DND-41 (cell line): Measurements from ENCODE around the gene SPAG5.

Experiments used
- EZH2 ChIP-seq: IDR thresholded peaks from 3 replicates; pipeline ENCODE4 v1.6.1; 2012; ENCODE audit warnings: borderline replicate concordance, low read depth, mild to moderate bottlenecking, moderate library complexity, low read length, inconsistent platforms; ENCODE audit not compliant: severe bottlenecking
- TF ChIP-seq, protein P1 (sequence below): IDR thresholded peaks from 2 replicates; pipeline ENCODE4 v1.5.1; 2012; ENCODE audit warnings: borderline replicate concordance, low read length, moderate library complexity, mild to moderate bottlenecking; ENCODE audit not compliant: poor library complexity, severe bottlenecking; ENCODE audit errors: extremely low read depth

DNA sequence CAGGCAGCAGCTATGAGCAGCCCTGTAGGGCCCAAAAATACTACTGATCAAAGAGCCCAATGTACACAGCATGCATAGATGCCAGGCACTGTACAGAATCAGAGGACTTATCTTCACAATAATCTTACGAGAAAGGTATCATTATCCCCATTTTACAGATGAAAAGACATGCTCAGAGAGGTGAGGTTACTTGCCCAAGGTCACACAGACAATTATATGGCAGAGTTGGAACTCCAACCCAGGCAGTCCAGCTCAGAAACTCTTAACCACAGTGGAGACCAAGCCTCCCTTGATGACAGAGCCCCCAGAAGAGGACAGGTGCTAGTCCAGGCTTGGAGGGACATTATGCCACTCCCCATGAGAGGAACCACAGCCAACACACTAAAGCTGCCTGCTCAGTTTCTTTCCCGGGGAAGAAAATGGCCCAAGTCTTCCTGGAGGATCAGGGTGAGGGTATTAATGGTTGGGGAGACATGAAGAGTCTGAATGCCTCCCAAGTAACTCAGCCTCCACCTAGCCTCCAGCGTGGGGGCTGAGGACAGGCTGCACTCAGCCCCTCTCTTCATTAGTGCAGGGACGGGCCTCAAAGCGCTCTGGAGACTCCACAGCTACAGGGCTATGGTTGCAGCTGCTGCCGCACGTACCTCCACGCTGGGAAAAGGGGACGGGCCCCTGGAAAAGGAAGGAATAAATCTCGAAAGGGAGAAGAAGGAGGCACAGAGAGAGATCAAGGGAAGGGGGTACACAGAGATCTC is 47.2 kb downstream of the SPAG5 start:
- TF ChIP-seq, protein P1, sequence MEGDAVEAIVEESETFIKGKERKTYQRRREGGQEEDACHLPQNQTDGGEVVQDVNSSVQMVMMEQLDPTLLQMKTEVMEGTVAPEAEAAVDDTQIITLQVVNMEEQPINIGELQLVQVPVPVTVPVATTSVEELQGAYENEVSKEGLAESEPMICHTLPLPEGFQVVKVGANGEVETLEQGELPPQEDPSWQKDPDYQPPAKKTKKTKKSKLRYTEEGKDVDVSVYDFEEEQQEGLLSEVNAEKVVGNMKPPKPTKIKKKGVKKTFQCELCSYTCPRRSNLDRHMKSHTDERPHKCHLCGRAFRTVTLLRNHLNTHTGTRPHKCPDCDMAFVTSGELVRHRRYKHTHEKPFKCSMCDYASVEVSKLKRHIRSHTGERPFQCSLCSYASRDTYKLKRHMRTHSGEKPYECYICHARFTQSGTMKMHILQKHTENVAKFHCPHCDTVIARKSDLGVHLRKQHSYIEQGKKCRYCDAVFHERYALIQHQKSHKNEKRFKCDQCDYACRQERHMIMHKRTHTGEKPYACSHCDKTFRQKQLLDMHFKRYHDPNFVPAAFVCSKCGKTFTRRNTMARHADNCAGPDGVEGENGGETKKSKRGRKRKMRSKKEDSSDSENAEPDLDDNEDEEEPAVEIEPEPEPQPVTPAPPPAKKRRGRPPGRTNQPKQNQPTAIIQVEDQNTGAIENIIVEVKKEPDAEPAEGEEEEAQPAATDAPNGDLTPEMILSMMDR = no peak
- TF ChIP-seq EZH2 = no peak
